Left hindlimb (tissue), 1 donor: Measurements from ENCODE around the gene MAOB.
"Not testable (repeated sequence)": the region's sequence is repeated elsewhere in the genome, so short reads cannot be mapped to it uniquely, and the experiment has no call there.

Experiments used
- DNase-seq: peaks from one replicate; pipeline ENCODE4 v3.0.0-alpha.2; 2018

MAOB gene

DNA sequence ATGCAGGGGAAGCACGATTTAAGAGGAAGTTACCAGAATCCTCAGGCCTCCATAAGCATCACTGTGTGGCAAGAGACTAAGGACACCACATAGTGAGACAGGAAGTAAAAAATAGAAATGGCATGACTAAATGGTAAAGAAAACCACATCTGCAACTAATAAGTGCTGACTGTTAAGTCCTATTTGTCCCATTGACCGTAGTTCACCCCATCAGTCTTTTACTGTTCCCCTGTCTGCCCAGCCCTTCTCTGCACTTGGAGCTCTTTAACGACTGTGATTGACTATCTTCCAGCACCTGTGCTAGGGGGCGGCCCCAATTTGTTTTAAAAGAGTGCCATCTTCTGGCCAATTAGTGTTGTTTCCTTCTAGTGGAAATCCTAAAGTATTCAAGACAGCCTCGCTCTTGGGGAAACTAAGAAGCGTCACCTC is 132.0 kb downstream of the MAOB start:
- no peak for DNase-seq

DNA sequence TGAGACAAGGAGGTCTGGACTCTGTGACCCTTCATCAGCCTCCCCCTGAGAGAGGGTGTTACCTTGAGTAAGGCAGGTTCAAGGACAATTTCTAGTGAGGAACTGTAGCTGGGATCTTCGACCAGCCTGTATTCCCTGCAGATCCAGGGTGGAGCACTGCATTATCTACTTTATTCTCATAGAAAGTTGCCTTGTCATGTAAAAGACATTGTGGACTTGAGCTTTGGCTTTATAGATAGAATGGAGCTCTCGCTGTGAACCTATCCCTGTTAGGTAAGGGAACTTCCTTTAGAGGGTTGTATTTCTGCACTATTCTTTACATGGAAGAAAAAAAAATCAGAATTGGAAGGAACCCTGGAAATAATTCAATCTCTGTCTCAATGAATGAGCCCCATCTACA is 134.8 kb downstream of the MAOB start:
- no peak for DNase-seq

DNA sequence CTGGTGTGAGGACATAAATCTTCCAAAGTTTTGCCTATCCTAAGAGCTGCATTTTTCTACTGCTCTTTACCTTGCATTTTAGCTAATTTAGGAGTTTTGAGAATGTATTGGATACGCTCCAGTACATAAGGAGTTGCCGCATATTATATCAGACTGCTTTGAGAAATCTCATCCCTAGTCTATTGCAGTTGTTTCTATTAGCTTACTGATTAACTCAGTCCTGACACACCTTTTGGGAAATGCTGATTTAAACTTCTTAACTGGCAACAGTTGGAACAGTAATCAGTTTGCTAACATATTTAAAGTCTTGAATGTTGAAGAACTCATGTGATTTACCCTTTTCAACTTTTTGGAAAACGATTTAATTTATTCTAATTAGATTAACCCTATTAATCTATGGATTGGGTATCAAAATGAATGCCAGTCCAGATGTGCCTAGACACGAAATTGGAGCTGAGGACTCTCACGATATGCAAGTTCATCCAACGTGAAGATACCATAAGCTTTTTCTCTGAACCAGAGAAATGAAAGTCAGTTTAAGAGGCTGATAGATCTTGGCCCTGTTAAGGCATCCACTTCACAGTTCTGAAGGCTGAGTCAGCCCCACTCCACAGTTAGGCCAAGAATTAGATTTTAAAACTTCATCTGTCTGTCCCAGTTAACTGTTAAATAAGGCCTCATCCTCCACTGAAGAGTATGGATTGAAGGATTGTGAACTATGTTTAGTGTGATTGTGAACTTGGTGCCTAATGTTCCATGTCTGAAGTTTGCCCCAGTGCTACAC is 136.1 kb downstream of the MAOB start:
- no peak for DNase-seq

DNA sequence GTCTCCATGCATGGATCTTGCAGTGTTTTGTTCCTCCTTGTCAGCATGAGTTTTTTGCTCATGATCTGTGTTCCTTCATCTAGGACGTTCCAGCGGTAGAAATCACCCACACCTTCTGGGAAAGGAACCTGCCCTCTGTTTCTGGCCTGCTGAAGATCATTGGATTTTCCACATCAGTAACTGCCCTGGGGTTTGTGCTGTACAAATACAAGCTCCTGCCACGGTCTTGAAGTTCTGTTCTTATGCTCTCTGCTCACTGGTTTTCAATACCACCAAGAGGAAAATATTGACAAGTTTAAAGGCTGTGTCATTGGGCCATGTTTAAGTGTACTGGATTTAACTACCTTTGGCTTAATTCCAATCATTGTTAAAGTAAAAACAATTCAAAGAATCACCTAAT is 138.0 kb downstream of the MAOB start:
- DNase-seq = no peak

DNA sequence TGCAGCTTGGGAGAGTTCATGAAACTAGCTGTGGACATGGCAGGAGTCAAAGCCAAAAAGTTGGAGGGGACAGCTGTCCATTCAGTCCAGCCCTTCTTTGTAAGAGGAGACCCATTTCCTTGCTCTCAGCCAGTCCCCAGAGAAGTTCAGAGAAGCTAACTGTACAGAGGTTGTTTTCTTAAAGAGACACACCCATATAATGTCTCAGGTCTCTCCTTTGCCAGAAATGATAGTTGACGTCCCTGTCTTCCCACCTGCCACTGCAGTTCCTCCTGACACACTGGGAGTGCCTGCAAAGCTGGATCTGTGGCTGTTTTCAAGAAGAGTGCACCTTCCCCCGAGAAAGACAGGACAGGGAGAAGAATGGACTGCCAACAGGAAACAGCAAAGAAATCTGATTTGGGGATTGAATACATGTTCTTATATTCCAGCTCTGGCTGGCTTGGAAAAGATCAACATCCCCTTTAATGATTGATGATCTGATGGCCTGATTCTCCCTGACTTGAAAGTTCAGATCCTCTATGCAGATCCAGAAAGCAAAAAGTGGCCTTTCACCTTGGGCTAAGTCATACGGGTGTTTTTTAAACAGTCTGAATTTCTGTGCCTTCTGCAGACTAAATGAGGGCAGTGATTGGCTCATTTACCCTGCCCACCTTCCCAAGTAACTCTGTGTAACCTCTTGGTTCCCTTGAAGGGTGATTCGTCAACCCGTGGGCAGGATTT is 139.0 kb downstream of the MAOB start:
- no peak for DNase-seq

DNA sequence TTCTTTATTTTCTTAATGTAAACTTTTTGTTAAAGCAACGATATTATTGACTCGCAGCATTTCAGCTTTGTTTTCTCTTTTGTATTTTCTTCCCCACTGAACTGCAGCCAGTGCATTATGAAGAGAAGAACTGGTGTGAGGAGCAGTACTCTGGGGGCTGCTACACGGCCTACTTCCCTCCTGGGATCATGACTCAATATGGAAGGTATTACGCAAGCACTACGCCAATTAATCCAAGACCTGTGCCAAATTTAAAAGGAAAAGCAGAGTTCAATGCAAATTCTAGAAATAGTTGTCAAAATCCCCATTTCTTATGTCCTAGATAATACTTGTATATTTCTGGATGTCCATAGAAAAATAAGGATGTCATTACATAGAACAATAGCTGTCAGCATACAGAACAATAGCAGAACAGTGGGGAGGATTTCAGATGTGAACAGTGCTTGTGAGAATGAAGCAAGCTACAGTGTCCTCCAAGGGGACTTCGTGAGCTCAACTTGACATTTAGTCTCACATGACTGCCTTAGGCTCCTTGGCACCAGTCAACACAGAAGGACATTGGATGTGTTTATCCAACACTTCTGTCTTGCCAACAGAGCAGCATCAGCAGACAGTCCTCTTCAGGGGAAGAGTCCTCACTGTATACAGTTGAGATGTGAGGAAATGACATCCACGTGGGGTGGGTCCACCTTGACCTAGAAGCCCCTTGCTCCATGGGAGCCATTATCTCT is 140.2 kb downstream of the MAOB start:
- no peak for DNase-seq

DNA sequence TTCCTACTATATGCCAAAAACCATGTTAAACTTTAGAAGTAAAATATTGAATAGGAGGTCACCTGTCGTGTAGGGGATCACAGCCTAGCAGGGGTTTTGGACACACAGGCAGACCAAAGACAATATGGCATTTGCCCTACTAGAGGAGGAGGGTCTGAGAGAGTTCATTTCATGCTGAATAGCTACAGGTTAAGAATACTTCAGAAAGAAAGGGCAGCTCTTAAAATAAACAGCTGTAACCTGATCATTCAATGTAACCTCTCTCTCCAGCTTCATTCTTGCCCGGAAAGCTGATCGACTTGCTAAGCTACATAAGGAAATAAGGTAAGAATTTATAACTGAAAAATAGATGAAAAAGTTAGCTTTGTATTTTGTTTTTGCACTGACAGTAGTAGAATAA is 146.3 kb downstream of the MAOB start:
- DNase-seq = no peak

DNA sequence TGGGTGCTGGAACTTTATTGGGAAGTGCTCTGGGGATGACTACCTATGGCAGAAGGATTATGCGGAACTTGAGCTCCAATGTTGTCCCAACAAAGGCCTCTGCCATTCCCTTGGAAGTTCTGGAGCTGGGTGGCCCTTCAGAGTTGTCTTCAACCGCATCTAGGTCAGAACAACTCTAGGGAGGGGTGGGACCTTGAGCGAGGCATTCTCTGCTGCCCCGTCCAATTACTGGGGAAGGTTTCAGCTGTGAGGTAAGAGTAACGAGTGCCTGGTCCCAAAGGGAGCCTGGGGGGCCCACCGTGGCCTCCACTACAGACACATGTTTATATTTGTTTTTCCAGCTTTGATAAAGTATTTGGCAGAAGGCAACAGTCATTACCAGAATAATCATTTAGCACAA is 146.7 kb downstream of the MAOB start:
- DNase-seq = no peak

DNA sequence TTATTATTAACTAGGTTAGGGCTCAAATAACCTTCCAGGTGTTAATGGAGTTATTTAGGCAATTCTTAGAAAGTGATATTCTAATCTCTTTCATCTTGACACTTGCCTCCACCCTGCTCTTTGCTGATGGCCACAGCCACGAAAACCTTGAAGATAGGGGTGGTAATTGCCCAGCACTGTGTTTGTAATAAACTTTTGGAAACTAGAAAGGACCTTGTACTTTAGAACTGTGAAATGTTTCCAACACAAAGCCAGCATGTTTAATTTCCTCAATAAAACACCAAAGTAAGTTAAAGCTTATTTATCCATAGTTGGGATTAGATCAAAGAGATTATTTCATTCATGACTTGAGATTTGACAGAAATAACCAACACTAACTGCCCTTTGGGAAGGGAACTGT is 147.8 kb downstream of the MAOB start:
- DNase-seq = no peak

DNA sequence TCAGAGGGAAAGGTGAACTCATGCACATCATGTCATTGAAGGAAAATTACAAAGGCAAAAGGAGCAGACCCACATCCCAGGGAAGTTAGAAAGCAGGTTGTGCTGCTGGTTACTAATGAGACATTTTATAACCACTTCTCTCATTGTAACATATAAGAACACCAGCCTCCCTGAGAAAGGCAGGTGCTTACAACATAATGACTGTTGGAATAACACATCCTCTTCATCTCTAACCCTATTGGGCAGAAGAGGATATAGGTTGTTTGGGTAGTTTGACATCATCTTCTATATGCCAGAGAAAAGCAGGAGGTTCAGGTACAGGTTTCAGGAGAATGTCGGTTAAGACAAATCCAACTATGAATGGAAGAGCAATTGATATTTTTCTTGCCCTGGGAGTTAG is 148.6 kb downstream of the MAOB start:
- DNase-seq = no peak

DNA sequence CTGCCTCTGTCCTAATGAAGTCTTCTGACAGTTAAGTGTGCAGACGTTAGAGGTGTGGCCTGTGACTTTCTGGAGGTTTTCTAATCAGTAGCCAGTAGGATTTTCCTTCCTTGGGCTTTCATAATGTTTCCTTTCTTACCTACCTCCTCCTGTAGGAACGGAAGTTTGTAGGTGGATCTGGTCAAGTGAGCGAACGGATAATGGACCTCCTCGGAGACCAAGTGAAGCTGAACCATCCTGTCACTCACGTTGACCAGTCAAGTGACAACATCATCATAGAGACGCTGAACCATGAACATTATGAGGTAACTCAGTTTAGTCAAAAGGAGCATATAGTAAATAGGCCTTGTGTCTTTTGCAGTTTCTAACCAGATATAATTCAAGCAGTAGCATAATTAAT is 151.2 kb downstream of the MAOB start:
- no peak for DNase-seq

DNA sequence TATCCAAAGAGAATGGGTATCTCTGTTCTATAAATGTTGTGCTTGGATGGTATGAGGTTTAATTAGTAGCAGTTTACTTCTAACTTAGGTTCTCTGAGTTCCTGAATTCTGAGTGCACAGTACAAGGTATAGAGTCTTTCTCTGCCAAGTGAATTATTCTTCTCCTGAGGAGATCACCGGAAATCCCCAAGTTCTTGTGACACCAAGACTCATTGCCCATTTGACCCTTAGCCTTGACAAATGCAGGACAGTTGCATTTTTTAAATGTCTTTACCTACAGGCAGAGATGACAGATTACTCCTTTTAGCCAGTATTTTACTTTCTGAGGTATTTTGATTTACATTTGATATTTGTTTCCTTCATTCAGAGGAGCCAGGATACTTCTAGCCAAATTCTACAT is 153.3 kb downstream of the MAOB start:
- DNase-seq = no peak

DNA sequence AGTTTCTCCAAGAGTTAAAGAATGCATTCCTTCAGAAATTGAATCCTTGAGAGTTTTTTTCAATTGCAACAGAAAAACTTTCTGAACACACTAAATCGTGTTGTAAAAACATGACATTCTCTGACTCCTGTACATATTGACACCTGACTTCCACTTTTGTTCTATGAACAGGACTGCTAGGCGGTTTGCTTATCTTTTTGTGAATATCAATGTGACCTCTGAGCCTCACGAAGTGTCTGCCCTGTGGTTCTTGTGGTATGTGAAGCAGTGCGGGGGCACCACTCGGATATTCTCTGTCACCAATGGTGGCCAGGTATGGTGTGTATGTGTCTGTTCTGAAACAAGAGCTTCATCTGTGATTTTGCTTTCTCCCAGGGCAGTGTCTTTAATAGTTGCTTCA is 154.2 kb downstream of the MAOB start:
- DNase-seq = no peak

DNA sequence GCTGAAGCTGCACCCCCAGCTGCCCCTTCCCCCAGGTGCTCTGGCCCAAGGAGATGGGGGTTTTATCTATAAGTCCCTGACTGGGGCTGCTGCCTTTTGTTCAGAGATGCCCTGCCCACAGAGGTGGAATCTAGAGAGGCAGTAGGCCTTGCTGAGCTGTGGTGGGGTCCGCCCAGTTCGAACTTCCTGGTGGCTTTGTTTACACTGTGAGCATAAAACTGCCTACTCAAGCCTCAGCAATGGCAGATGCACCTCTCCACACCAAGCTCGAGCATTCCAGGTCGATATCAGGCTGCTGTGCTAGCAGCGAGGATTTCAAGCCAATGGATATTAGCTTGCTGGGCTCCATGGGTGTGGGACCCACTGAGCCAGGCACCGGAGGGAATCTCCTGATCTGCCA is 155.0 kb downstream of the MAOB start:
- not testable (repeated sequence) for DNase-seq

DNA sequence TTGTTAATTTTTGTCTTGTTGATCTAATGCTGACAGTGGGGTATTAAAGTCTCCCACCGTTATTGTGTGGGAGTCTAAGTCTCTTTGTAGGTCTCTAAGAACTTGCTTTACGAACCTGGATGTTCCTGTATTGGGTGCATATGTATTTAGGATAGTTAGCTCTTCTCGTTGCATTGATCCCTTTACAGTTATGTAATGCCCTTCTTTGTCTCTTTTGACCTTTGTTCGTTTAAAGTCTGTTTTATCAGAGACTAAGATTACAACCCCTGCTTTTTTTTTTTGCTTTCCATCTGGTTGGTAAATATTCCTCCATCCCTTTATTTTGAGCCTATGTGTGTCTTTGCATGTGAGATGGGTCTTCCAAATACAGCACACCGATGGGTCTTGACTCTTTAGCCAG is 157.0 kb downstream of the MAOB start:
- not testable (repeated sequence) for DNase-seq

DNA sequence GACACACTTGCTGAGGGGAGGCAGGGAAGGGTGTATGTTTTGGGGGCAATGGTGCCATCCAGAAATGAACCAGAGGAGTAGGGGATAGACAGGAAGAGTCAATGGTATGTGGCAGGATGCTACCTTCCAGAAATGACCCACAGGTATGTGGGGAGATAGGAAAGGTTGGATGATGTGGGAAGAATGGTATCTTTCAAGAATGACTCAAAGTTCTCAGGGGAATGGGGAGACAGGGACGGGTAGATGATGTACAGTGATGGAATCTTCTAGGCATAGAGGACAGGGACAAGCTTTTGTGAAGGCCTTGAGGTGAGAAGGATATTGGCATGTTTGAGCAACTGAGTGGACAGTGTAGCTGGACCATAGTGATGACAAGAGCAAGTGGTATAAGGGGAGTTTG is 161.3 kb downstream of the MAOB start:
- DNase-seq = no peak

DNA sequence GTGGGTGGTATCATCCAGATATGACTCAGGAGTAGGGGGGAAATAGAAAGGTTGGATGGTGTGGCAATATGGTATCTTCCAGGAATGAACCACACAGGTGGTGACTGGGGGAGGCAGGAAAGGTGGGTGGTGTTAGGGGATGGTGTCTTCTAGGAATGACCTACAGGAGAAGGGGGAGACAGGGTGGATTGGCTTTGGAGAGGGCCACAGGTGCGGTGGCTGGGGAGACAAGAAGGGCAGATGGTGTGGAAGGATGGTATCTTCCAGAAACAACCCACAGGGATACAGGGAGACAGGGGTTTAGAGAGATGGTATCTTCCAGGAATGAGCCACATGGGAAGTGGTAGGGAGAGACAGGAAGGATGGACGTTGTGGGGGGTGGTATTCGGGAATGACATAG is 162.2 kb downstream of the MAOB start:
- no peak for DNase-seq

DNA sequence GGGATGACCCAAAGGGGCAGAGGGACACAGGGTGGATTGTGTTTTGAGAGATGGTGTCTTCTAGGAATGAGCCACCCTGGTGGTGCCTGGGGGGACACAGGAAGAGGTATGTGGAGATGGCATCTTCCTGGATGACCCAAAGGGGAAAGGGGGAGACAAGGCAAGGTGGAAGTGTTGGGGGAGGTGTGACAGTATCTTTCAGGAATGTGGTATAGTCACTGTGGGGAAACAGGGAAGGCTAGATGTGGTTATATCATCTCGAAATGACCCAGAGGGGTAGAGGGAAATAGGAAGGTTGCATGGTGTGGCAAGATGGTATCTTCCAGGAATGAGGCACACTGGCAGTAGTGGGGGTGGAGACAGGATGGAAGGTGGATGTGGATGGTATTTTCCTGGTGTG is 163.3 kb downstream of the MAOB start:
- no peak for DNase-seq

DNA sequence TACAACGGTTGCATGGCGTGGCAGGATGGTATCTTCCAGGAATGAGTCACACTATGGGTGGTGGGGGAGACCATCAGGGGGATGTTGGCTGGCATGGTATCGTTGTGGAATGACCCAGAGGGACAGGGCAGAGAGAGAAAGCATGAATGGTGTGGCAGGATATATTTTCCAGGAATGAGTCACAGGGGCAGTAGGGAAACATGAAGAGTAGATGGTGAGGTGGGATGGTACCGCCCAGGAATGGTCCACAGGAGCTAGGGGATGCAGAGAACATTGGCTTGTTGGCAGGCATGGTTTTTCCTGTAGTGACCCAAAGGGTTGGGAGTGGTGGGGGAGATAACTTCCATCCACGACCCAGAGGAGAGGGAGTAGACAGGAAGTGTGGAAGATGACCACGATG is 163.7 kb downstream of the MAOB start:
- DNase-seq = no peak

DNA sequence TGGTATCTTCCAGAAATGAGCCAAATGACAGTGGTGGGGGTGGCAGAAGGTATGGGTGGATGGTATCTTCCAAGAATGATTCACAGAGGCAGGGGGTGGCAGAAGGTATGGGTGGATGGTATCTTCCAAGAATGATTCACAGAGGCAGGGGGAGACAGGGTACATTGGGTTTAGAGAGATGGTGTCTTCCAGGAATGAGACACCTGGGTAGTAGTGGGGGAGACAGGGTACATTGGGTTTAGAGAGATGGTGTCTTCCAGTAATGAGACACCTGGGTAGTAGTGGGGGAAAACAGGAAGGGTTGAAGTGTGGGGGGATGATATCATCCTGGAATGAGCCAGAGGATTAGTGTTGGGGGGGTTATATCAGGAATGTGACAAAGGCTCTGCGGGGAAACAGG is 164.2 kb downstream of the MAOB start:
- no peak for DNase-seq

DNA sequence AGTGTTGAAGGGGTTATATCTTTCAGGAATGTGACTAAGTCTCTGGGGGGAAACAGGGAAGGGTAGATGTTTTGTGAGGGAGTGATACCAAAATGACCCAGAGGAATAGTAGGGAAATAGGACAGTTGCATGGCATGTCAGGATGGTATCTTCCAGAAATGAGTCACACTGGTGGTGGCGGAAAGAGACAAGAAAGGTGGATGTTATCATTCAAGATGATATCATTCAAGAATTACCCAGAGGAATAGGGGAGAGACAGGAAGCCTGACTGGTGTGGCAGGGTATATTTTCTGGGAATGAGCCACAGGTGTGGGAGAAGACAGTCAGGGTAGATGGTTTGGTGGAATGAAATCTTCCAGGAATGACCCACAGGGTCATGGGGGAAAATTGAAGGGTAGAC is 165.1 kb downstream of the MAOB start:
- no peak for DNase-seq

DNA sequence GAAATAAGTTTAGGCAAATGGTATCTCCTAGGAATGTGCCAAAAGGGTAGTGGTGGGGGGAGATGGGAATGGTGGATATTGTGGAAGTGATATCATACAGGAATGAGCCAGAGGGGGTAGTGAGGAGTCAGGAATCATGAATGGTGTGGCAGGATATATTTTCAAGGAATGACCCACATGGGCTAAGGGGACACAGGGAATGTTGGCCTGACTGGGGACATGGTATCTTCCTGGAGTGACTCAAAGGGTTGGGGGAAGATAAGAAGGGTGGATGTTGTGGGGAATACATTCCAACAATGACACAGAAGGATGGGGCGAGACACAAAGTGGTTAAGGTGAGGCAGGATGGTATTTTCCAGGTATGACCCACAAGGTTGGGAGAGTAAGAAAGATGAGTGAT is 165.6 kb downstream of the MAOB start:
- DNase-seq = no peak
